D721Med (cell line): ENCODE measurements around the gene TBC1D4.

Experiments used
- DNase-seq: peaks from one replicate; pipeline ENCODE4 v3.0.0; 2011; ENCODE audit warnings: low spot score; ENCODE audit not compliant: insufficient read length
- FAIRE-seq: peaks from 2 replicates; lab custom pipeline; 2011; peaks lifted over from hg19 to GRCh38; lab: Jason Lieb, UNC
- TF ChIP-seq, protein P1 (sequence below): IDR thresholded peaks from 2 replicates; pipeline ENCODE4 v1.5.1; 2012; ENCODE audit warnings: mild to moderate bottlenecking, control low read depth; ENCODE audit not compliant: insufficient read depth; ENCODE audit errors: missing control alignments

The TBC1D4 gene

DNA sequence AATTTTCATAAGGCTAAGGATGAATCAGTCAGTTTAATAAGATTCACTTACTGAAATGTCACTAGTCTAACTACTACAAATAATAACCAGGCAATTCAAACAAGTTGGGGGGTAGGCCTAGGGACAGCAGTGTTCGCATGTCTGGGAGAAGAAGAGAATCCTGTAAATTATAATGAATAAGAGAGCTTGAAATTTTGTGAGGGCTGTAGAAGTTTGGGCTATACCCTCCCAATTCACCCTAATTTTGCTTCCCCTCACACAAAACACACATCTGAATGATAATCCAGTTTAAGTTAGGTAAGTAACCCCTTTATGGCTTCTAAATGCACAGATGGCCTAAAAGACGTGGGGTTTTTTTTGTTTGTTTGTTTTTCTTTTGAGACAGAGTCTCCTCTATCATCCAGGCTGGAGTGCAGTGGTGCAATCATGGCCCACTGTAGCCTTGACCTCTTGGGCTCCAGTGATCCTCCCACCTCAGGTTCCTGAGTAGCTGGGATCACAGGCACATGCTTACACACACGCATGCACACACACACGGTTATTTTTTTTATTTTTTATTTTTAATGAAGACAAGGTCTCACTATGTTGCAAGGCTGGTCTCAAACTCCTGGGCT, 69.9 kb downstream of the TBC1D4 start:
- TF ChIP-seq, protein P1, sequence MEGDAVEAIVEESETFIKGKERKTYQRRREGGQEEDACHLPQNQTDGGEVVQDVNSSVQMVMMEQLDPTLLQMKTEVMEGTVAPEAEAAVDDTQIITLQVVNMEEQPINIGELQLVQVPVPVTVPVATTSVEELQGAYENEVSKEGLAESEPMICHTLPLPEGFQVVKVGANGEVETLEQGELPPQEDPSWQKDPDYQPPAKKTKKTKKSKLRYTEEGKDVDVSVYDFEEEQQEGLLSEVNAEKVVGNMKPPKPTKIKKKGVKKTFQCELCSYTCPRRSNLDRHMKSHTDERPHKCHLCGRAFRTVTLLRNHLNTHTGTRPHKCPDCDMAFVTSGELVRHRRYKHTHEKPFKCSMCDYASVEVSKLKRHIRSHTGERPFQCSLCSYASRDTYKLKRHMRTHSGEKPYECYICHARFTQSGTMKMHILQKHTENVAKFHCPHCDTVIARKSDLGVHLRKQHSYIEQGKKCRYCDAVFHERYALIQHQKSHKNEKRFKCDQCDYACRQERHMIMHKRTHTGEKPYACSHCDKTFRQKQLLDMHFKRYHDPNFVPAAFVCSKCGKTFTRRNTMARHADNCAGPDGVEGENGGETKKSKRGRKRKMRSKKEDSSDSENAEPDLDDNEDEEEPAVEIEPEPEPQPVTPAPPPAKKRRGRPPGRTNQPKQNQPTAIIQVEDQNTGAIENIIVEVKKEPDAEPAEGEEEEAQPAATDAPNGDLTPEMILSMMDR = no peak
- no peak for DNase-seq
- FAIRE-seq = no peak

DNA sequence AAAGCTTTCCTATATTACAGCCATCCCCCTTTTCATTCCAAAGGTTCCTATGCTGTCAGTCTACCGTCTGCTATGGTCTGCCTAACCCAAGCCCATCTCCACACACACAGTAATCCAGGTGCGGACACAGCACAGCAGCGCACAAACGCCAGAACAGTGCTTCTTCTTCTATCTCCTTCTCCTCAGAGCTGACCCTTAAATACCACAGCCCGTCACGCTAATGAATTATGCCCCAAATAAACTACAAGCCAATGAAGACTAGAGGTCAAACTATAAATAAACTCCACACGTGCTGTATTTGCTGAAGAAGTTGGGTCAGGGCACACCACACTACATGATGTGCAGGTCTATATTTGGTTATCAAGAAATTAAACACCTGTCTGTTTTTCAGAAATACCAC, 71.8 kb downstream of the TBC1D4 start:
- DNase-seq = no peak
- no peak for FAIRE-seq
- TF ChIP-seq, protein P1 = no peak

DNA sequence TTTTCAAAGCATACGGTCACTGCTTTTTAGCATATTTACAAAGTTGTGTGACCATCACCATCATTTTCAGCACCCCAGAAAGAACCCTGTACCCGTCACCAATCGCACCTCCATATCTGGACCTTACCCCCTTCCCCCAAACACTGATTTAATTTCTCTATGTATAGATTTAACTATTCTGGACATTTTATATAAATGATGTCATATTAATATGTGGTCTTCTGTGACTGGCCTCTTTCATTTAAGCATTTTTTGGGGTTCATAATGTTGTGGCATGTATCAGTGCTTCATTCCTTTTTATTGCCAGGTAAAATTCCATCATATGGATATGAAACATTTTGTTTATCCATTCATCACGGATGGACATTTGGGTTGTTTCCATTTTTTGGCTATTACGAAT, 74.0 kb downstream of the TBC1D4 start:
- DNase-seq (no peak), FAIRE-seq (peak; percentile 41)
- TF ChIP-seq, protein P1 = no peak

DNA sequence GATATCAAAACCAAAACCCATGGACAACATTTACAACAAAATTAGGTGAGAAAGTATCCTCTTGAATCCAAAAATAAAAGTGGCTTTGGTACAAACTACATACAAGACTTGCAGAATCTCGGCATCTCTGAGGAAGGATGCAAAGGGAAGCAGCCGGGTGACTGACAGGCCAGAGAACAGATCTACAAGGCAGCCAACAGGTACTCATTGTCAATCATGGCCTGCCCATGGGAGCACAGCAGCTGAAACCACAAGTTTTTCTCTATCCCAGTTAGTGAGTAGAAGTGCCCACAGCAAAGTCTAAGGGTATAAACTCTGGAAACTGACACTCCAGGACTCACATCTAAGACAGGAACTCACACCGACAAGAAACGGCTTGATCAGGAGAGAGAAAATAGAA, 74.5 kb downstream of the TBC1D4 start:
- TF ChIP-seq, protein P1 = no peak
- FAIRE-seq (no peak), DNase-seq (no peak)

DNA sequence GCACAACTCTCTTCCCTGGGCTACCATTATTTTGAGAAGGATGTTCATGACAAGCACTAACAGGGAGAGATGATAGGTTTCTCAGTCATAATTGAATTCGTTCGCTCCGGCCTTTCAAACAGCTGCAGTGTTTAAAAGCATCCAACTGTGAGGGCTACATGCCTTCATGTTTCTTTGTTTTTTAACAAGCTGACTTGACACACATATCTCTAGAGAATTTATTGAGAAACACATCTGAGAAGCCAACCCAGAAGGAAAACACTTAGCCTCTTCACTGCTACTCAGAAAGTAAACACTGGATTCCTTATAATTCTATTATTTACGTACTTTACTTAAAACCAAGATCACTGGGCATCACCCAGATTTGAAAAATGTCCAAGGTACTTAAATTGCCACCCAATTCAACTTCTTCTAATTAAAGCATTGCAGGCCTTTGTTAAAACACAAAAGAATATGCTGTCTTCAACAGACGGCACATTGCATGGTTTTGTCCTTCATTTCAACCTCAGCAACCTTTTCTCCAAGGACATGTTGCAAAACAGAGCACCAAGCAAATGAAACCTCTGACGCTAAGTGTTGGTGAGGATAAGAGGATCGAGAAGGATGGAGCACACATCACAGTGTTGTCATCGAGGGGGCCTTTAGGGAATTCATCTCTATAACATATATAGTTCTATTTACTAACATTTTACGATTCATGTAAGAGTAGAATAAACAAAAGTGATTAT, 75.8 kb downstream of the TBC1D4 start:
- DNase-seq (no peak), FAIRE-seq (no peak)
- TF ChIP-seq, protein P1 = no peak

DNA sequence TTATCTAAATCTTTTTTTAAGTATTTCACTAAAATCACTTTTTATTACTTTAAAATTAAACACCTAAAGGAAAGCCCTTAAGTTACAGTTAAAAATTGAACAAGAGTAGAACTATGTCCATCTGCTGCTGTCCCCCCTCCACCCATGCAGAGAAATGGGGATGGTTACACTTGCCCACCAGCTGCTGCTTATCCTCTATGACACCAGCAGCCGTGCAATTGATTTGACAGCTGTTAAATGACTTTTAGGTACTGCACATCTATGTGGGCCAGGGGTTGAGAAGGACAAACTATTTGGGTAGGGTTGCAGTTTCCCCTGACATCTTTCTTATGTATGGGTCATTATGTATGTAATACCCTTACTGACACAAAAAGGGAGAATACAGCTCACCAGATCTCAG, 77.2 kb downstream of the TBC1D4 start:
- no peak for DNase-seq
- TF ChIP-seq, protein P1 = no peak
- FAIRE-seq = no peak

DNA sequence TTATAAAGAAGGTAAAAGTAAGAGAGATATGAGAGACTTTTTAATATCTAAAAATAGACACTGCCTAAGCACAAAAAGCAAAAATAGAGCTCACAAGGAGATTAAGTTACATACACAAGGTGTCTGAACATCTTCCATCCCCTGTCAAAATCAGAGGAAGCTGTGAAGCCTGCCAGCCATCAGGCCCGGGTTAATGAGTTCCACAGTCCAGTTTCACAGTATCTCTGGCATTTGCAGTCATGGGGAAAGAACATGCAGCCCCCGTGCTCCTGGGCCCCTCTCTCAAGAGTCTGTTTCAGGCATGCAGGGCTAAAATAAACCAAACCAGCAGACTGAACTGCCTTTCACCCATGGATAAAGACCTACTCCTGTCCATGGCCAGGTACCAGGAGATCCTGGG, 79.2 kb downstream of the TBC1D4 start:
- TF ChIP-seq, protein P1 = no peak
- FAIRE-seq = no peak
- no peak for DNase-seq
